HepG2 (cell line): ENCODE results near the gene PRDM15. TPM values are rescaled to one million over a fixed set of nuclear protein-coding genes. Genes with fewer than 3 reads are reported as not detected.

Experiments used
- FOXM1 ChIP-seq: sonication (generic); formaldehyde crosslinking; IDR thresholded peaks from 2 replicates; pipeline ENCODE4 v1.5.0; 2020; ENCODE audit warnings: missing genetic modification reagents
- PAF1 ChIP-seq: IDR thresholded peaks from 2 replicates; pipeline ENCODE4 v1.6.1; 2016; ENCODE audit warnings: missing genetic modification reagents, missing compliant biosample characterization
- PHB2 ChIP-seq: fragments of 450-650 bp; IDR thresholded peaks from 2 replicates; pipeline ENCODE4 v1.6.1; 2018; ENCODE audit not compliant: partially characterized antibody
- POGZ ChIP-seq: sonication (generic); formaldehyde crosslinking; IDR thresholded peaks from 2 replicates; pipeline ENCODE4 v1.4.0; 2020; ENCODE audit warnings: mild to moderate bottlenecking, missing genetic modification reagents
- ZFP1 ChIP-seq: IDR thresholded peaks from 2 replicates; pipeline ENCODE4 v1.6.1; 2016
- ZNF552 ChIP-seq: sonication (generic); formaldehyde crosslinking; IDR thresholded peaks from 2 replicates; pipeline ENCODE4 v1.9.0; 2022; ENCODE audit warnings: missing genetic modification reagents, mild to moderate bottlenecking, borderline replicate concordance
- ZNF652 ChIP-seq: IDR thresholded peaks from 2 replicates; pipeline ENCODE4 v1.6.1; 2016; ENCODE audit warnings: low read depth, borderline replicate concordance
- ZNF788 ChIP-seq: sonication (generic); formaldehyde crosslinking; IDR thresholded peaks from 2 replicates; pipeline ENCODE4 v1.5.0; 2020; ENCODE audit warnings: mild to moderate bottlenecking, missing genetic modification reagents, borderline replicate concordance
- ZNF879 ChIP-seq: sonication (generic); formaldehyde crosslinking; IDR thresholded peaks from 2 replicates; pipeline ENCODE4 v1.8.1; 2023; ENCODE audit warnings: missing genetic modification reagents
- polyA plus RNA-seq, 8 experiments: library from polyadenylated mRNA; depleted of rRNA in 3 of 8; stranded (reverse) in 7 of 8; unstranded in 1 of 8; fragments of >200 nt; fragmentation: Illumina TruSeq in 4 of 8; extraction: Trizol in 4 of 8; gene quantifications; 2 replicates each; pipeline versions ENCODE4 v1.2.1 to v1.2.3, GENCODE V29; 2011 to 2016; ENCODE audit warnings: low read depth in 4 of 8, missing spikeins in 1 of 8, mixed read lengths in 1 of 8; ENCODE audit not compliant: insufficient read depth in 1 of 8
- total RNA-seq, 5 experiments: library from RNA; depleted of rRNA; stranded (reverse); fragments of >200 nt; fragmentation: Illumina TruSeq; extraction: Trizol; gene quantifications; 2 replicates each; pipeline ENCODE4 v1.2.3, GENCODE V29; 2016; ENCODE audit warnings: low read depth in 1 of 5
- TF ChIP-seq, protein P1 (sequence below): sonication (generic); formaldehyde crosslinking; IDR thresholded peaks from 2 replicates; pipeline ENCODE4 v1.4.0; 2020; ENCODE audit warnings: missing genetic modification reagents, borderline replicate concordance
- TF ChIP-seq, protein P2 (sequence below): sonication (generic); formaldehyde crosslinking; IDR thresholded peaks from 2 replicates; pipeline ENCODE4 v1.4.0; 2020; ENCODE audit warnings: missing genetic modification reagents, mild to moderate bottlenecking, borderline replicate concordance
- TF ChIP-seq, protein P3 (sequence below): sonication (generic); formaldehyde crosslinking; IDR thresholded peaks from 2 replicates; pipeline ENCODE4 v1.4.0; 2020; ENCODE audit warnings: missing genetic modification reagents
- TF ChIP-seq, protein P4 (sequence below), 2 experiments: IDR thresholded peaks; 2 replicates each; pipeline ENCODE4 v1.6.1; 2011 to 2012; ENCODE audit warnings: low read length in 2 of 2, borderline replicate concordance in 1 of 2, low read depth in 1 of 2, mild to moderate bottlenecking in 1 of 2, moderate library complexity in 1 of 2

PRDM15 gene
- total and polyA plus RNA-seq, 2 of the 13 experiments (the other 11 are each of a cell fraction or from before 2014, with no cell fraction given) = 4.0 to 6.9 TPM

DNA sequence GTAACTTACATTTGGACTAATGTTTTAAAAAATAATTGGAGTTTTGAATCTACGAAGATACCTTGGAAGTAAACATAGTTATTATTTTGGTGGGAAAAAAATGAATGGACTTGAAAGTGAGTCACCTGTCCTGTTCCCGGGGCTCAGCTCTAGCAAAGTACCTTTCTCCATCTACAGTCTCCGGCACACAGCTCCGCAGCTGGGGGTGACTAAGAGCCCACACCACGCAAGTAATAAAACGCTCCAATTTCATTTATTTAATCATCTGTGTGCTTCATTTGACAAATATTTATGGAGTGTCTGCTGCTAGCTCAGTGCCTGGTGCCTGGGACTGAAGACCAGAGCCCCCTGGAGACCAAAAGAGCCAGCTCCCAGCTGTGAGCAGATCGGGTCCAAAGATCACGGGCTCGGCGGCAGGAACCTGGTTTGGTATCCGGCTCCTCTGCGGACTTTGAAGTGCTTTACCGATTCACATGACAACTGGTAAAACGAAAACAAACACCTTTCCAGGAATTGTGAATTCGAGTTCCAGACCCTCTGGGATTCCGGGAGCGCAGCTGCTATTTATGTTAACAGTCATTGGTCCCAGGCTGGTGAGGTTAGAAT is 110.6 kb downstream of the PRDM15 start (continued):
- no peak for TF ChIP-seq FOXM1 (CRISPR knock-in tag)
- TF ChIP-seq ZFP1 (CRISPR knock-in tag) = peak; percentile 92; the same call in 1 of the 2 replicates
- no peak for TF ChIP-seq PHB2
- no peak for TF ChIP-seq ZNF879
- TF ChIP-seq ZNF652 (CRISPR knock-in tag) = peak; percentile 60; the same call in 1 of the 2 replicates
- TF ChIP-seq, protein P1, sequence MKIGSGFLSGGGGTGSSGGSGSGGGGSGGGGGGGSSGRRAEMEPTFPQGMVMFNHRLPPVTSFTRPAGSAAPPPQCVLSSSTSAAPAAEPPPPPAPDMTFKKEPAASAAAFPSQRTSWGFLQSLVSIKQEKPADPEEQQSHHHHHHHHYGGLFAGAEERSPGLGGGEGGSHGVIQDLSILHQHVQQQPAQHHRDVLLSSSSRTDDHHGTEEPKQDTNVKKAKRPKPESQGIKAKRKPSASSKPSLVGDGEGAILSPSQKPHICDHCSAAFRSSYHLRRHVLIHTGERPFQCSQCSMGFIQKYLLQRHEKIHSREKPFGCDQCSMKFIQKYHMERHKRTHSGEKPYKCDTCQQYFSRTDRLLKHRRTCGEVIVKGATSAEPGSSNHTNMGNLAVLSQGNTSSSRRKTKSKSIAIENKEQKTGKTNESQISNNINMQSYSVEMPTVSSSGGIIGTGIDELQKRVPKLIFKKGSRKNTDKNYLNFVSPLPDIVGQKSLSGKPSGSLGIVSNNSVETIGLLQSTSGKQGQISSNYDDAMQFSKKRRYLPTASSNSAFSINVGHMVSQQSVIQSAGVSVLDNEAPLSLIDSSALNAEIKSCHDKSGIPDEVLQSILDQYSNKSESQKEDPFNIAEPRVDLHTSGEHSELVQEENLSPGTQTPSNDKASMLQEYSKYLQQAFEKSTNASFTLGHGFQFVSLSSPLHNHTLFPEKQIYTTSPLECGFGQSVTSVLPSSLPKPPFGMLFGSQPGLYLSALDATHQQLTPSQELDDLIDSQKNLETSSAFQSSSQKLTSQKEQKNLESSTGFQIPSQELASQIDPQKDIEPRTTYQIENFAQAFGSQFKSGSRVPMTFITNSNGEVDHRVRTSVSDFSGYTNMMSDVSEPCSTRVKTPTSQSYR = peak; percentile 68; the same call in 1 of the 2 replicates
- TF ChIP-seq, protein P2, sequence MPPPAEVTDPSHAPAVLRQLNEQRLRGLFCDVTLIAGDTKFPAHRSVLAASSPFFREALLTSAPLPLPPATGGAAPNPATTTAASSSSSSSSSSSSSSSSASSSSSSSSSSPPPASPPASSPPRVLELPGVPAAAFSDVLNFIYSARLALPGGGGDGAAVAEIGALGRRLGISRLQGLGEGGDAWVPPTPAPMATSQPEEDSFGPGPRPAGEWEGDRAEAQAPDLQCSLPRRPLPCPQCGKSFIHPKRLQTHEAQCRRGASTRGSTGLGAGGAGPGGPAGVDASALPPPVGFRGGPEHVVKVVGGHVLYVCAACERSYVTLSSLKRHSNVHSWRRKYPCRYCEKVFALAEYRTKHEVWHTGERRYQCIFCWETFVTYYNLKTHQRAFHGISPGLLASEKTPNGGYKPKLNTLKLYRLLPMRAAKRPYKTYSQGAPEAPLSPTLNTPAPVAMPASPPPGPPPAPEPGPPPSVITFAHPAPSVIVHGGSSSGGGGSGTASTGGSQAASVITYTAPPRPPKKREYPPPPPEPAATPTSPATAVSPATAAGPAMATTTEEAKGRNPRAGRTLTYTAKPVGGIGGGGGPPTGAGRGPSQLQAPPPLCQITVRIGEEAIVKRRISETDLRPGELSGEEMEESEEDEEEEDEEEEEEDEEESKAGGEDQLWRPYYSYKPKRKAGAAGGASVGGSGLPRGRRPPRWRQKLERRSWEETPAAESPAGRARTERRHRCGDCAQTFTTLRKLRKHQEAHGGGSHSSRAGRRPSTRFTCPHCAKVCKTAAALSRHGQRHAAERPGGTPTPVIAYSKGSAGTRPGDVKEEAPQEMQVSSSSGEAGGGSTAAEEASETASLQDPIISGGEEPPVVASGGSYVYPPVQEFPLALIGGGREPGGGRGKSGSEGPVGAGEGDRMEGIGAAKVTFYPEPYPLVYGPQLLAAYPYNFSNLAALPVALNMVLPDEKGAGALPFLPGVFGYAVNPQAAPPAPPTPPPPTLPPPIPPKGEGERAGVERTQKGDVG = peak; percentile 43; the same call in 1 of the 2 replicates
- TF ChIP-seq ZNF788 (CRISPR knock-in tag) = peak; percentile 84; the same call in 1 of the 2 replicates
- no peak for TF ChIP-seq ZNF552 (CRISPR knock-in tag)
- TF ChIP-seq, protein P3, sequence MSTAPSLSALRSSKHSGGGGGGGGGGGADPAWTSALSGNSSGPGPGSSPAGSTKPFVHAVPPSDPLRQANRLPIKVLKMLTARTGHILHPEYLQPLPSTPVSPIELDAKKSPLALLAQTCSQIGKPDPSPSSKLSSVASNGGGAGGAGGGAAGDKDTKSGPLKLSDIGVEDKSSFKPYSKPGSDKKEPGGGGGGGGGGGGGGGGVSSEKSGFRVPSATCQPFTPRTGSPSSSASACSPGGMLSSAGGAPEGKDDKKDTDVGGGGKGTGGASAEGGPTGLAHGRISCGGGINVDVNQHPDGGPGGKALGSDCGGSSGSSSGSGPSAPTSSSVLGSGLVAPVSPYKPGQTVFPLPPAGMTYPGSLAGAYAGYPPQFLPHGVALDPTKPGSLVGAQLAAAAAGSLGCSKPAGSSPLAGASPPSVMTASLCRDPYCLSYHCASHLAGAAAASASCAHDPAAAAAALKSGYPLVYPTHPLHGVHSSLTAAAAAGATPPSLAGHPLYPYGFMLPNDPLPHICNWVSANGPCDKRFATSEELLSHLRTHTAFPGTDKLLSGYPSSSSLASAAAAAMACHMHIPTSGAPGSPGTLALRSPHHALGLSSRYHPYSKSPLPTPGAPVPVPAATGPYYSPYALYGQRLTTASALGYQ (CRISPR knock-in tag) = peak; percentile 75; the same call in 1 of the 2 replicates
- 0 out of 2 replicates have a peak, but pooled peaks have one; percentile 26 for TF ChIP-seq POGZ (CRISPR knock-in tag)
- TF ChIP-seq, protein P4, sequence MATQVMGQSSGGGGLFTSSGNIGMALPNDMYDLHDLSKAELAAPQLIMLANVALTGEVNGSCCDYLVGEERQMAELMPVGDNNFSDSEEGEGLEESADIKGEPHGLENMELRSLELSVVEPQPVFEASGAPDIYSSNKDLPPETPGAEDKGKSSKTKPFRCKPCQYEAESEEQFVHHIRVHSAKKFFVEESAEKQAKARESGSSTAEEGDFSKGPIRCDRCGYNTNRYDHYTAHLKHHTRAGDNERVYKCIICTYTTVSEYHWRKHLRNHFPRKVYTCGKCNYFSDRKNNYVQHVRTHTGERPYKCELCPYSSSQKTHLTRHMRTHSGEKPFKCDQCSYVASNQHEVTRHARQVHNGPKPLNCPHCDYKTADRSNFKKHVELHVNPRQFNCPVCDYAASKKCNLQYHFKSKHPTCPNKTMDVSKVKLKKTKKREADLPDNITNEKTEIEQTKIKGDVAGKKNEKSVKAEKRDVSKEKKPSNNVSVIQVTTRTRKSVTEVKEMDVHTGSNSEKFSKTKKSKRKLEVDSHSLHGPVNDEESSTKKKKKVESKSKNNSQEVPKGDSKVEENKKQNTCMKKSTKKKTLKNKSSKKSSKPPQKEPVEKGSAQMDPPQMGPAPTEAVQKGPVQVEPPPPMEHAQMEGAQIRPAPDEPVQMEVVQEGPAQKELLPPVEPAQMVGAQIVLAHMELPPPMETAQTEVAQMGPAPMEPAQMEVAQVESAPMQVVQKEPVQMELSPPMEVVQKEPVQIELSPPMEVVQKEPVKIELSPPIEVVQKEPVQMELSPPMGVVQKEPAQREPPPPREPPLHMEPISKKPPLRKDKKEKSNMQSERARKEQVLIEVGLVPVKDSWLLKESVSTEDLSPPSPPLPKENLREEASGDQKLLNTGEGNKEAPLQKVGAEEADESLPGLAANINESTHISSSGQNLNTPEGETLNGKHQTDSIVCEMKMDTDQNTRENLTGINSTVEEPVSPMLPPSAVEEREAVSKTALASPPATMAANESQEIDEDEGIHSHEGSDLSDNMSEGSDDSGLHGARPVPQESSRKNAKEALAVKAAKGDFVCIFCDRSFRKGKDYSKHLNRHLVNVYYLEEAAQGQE (IDR thresholded peaks at IDR 0.05; ENCODE audit: borderline replicate concordance in 1 of 2, low read depth in 1 of 2, low read length in 2 of 2) = 0 out of 4 replicates have a peak, but pooled peaks of 1 of the 2 experiments have one; percentile 42
- no peak for TF ChIP-seq PAF1 (CRISPR knock-in tag)
